HepG2 (cell line): ENCODE measurements around the gene PPP4R4. TPM values are rescaled to one million over a fixed set of nuclear protein-coding genes. Genes with fewer than 3 reads are reported as not detected.

ENCODE experiments used
- ARNT ChIP-seq: fragments of 450-650 bp; IDR thresholded peaks from 2 replicates; pipeline ENCODE4 v1.6.1; 2017
- ARNT2 ChIP-seq: sonication (generic); formaldehyde crosslinking; IDR thresholded peaks from 2 replicates; pipeline ENCODE4 v1.8.0; 2022; ENCODE audit warnings: mild to moderate bottlenecking, low read depth, missing genetic modification reagents, moderate library complexity
- CCAR2 ChIP-seq: fragments of 200-400 bp; formaldehyde crosslinking; optimal IDR thresholded peaks from 2 replicates; pipeline ENCODE3; 2018; ENCODE audit warnings: low read depth, mild to moderate bottlenecking, low read length, moderate library complexity
- FLYWCH1 ChIP-seq: sonication (generic); formaldehyde crosslinking; IDR thresholded peaks from 2 replicates; pipeline ENCODE4 v1.8.1; 2023; ENCODE audit warnings: mild to moderate bottlenecking, missing genetic modification reagents
- FOSL2 ChIP-seq: sonication (generic); formaldehyde crosslinking; IDR thresholded peaks from 2 replicates; pipeline ENCODE4 v1.4.0; 2020; ENCODE audit warnings: missing genetic modification reagents
- HCFC1 ChIP-seq: fragments of 150-350 bp; IDR thresholded peaks from 2 replicates; pipeline ENCODE4 v1.6.1; 2014; ENCODE audit warnings: low read depth, low read length
- HIVEP1 ChIP-seq: sonication (generic); formaldehyde crosslinking; IDR thresholded peaks from 2 replicates; pipeline ENCODE4 v1.4.0; 2020; ENCODE audit warnings: mild to moderate bottlenecking, missing genetic modification reagents
- HMGXB4 ChIP-seq, 2 experiments: sonication (generic) in 1 of 2; formaldehyde crosslinking in 1 of 2; IDR thresholded peaks; 2 replicates each; pipeline versions ENCODE4 v1.4.0 to v1.6.1; 2018 to 2020; ENCODE audit warnings: missing genetic modification reagents in 2 of 2, borderline replicate concordance in 1 of 2, low read depth in 1 of 2, mild to moderate bottlenecking in 1 of 2, missing biosample characterization in 1 of 2
- HOXD1 ChIP-seq: sonication (generic); formaldehyde crosslinking; IDR thresholded peaks from 2 replicates; pipeline ENCODE4 v1.5.0; 2020; ENCODE audit warnings: missing genetic modification reagents
- MED1 ChIP-seq: sonication (generic); formaldehyde crosslinking; IDR thresholded peaks from 2 replicates; pipeline ENCODE4 v1.4.0; 2020; ENCODE audit warnings: missing genetic modification reagents
- POLR2G ChIP-seq: fragments of 200-400 bp; formaldehyde crosslinking; IDR thresholded peaks from 2 replicates; pipeline ENCODE4 v1.6.1; 2018; ENCODE audit warnings: mild to moderate bottlenecking, low read depth, low read length, moderate library complexity
- RARA ChIP-seq: IDR thresholded peaks from 2 replicates; pipeline ENCODE4 v1.6.1; 2016; ENCODE audit warnings: missing genetic modification reagents, missing compliant biosample characterization
- RORA ChIP-seq: sonication (generic); formaldehyde crosslinking; IDR thresholded peaks from 2 replicates; pipeline ENCODE4 v1.5.0; 2020; ENCODE audit warnings: mild to moderate bottlenecking, missing genetic modification reagents, moderate library complexity
- SAP130 ChIP-seq: IDR thresholded peaks from 2 replicates; pipeline ENCODE4 v1.6.1; 2016; ENCODE audit warnings: low read depth
- SOX6 ChIP-seq, 2 experiments: fragments of 450-650 bp in 1 of 2; sonication (generic) in 1 of 2; formaldehyde crosslinking in 1 of 2; IDR thresholded peaks; 2 replicates each; pipeline versions ENCODE4 v1.4.0 to v1.6.1; 2017 to 2020; ENCODE audit warnings: antibody characterized with exemption in 1 of 2, mild to moderate bottlenecking in 1 of 2, missing genetic modification reagents in 1 of 2
- SUZ12 ChIP-seq: fragments of 150-350 bp; IDR thresholded peaks from 2 replicates; pipeline ENCODE4 v1.6.1; 2014; ENCODE audit warnings: low read depth, low read length
- TBX2 ChIP-seq: sonication (generic); formaldehyde crosslinking; IDR thresholded peaks from 2 replicates; pipeline ENCODE4 v1.5.0; 2020; ENCODE audit warnings: missing genetic modification reagents, mild to moderate bottlenecking, borderline replicate concordance
- ZFP62 ChIP-seq: sonication (generic); formaldehyde crosslinking; IDR thresholded peaks from 2 replicates; pipeline ENCODE4 v1.4.0; 2020; ENCODE audit warnings: missing genetic modification reagents
- ZNF10 ChIP-seq: sonication (generic); formaldehyde crosslinking; IDR thresholded peaks from 2 replicates; pipeline ENCODE4 v1.4.0; 2020; ENCODE audit warnings: mild to moderate bottlenecking, low read depth, missing genetic modification reagents, borderline replicate concordance
- ZNF24 ChIP-seq: fragments of 450-650 bp; IDR thresholded peaks from 2 replicates; pipeline ENCODE4 v1.6.1; 2017; ENCODE audit warnings: antibody characterized with exemption, mild to moderate bottlenecking
- ZNF329 ChIP-seq: sonication (generic); formaldehyde crosslinking; IDR thresholded peaks from 2 replicates; pipeline ENCODE4 v1.9.0; 2021; ENCODE audit warnings: low read depth, mild to moderate bottlenecking, missing genetic modification reagents
- ZNF34 ChIP-seq: sonication (generic); formaldehyde crosslinking; IDR thresholded peaks from 2 replicates; pipeline ENCODE4 v1.4.0; 2020; ENCODE audit warnings: mild to moderate bottlenecking, missing genetic modification reagents, borderline replicate concordance
- ZNF724P ChIP-seq: sonication (generic); formaldehyde crosslinking; IDR thresholded peaks from 2 replicates; pipeline ENCODE4 v1.8.0; 2022; ENCODE audit warnings: missing genetic modification reagents, borderline replicate concordance
- ZNF777 ChIP-seq: sonication (generic); formaldehyde crosslinking; IDR thresholded peaks from 2 replicates; pipeline ENCODE4 v1.4.0; 2020; ENCODE audit warnings: missing genetic modification reagents
- polyA plus RNA-seq, 8 experiments: library from polyadenylated mRNA; depleted of rRNA in 3 of 8; stranded (reverse) in 7 of 8; unstranded in 1 of 8; fragments of >200 nt; fragmentation: Illumina TruSeq in 4 of 8; extraction: Trizol in 4 of 8; gene quantifications; 2 replicates each; pipeline versions ENCODE4 v1.2.1 to v1.2.3, GENCODE V29; 2011 to 2016; ENCODE audit warnings: low read depth in 4 of 8, missing spikeins in 1 of 8, mixed read lengths in 1 of 8; ENCODE audit not compliant: insufficient read depth in 1 of 8
- total RNA-seq, 5 experiments: library from RNA; depleted of rRNA; stranded (reverse); fragments of >200 nt; fragmentation: Illumina TruSeq; extraction: Trizol; gene quantifications; 2 replicates each; pipeline ENCODE4 v1.2.3, GENCODE V29; 2016; ENCODE audit warnings: low read depth in 1 of 5
- TF ChIP-seq, protein P1 (sequence below): IDR thresholded peaks from 2 replicates; pipeline ENCODE4 v1.6.1; 2016; ENCODE audit warnings: low read depth
- TF ChIP-seq, protein P2 (sequence below): IDR thresholded peaks from 2 replicates; pipeline ENCODE4 v1.6.1; 2016
- TF ChIP-seq, protein P3 (sequence below): sonication (generic); formaldehyde crosslinking; IDR thresholded peaks from 2 replicates; pipeline ENCODE4 v1.8.0; 2022; ENCODE audit warnings: mild to moderate bottlenecking, missing genetic modification reagents, moderate library complexity

The PPP4R4 gene
- total and polyA plus RNA-seq, 2 of the 13 experiments (the other 11 are each of a cell fraction or from before 2014, with no cell fraction given): 9.5 to 19.8 TPM

DNA sequence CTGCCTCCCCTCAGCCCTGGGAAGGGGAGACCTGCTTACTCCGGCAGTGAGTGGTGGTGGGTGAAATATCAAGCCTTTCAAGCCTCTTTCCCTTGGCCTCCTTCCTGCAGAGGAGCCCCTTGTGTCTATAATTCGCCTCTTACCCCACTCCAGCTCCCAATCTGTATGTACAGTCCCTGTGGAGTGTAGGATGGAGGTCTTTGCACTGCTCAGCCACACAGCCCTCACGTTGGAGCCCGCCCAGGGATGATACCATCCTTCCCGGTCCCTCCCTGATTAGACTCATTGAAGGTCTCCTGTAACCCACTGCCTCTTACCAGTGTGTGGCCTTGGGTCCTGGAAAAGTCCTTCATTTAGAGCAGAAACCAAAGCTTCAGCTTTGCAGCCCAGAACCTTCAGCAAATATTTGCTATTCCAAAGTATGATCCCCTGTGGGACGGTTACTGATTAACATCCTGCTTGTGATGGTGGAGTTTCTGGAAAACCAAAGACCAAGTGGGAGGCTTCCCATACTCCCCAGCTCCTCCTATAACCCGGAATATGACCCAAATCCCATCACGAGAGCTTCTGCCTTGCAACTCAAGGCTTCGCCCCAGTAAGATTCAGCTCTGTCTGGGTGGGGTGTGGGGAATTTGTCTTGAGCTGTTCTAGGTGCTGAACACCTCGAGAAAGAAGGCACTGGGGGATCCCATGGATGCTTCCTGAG is 118.9 kb downstream of the PPP4R4 start, which contains the start of gene SERPINA10 (continued):
- no peak for TF ChIP-seq ARNT2
- no peak for TF ChIP-seq SUZ12
- TF ChIP-seq POLR2G: peak; percentile 98
- peak; percentile 89 for TF ChIP-seq SAP130
- TF ChIP-seq ARNT: no peak
- peak; percentile 82 for TF ChIP-seq HOXD1 (CRISPR knock-in tag)
- TF ChIP-seq HMGXB4 (CRISPR knock-in tag; IDR thresholded peaks at IDR 0.05; ENCODE audit: borderline replicate concordance in 1 of 2, low read depth in 1 of 2): peak in 1 of 2 experiments; percentile 81; a peak in 3 of 4 replicates
- TF ChIP-seq ZNF329 (CRISPR knock-in tag): no peak
- peak; percentile 33; the same call in 1 of the 2 replicates for TF ChIP-seq HIVEP1 (CRISPR knock-in tag)
- no peak for TF ChIP-seq ZNF10 (CRISPR knock-in tag)
- TF ChIP-seq ZNF24: no peak
- TF ChIP-seq SOX6 (IDR thresholded peaks at IDR 0.05): no peak
- peak; percentile 84 for TF ChIP-seq SOX6 (CRISPR knock-in tag; IDR thresholded peaks at IDR 0.05)
- TF ChIP-seq HCFC1: no peak
- peak; percentile 72 for TF ChIP-seq FOSL2 (CRISPR knock-in tag)
- no peak for TF ChIP-seq ZFP62 (CRISPR knock-in tag)
- TF ChIP-seq, protein P1, sequence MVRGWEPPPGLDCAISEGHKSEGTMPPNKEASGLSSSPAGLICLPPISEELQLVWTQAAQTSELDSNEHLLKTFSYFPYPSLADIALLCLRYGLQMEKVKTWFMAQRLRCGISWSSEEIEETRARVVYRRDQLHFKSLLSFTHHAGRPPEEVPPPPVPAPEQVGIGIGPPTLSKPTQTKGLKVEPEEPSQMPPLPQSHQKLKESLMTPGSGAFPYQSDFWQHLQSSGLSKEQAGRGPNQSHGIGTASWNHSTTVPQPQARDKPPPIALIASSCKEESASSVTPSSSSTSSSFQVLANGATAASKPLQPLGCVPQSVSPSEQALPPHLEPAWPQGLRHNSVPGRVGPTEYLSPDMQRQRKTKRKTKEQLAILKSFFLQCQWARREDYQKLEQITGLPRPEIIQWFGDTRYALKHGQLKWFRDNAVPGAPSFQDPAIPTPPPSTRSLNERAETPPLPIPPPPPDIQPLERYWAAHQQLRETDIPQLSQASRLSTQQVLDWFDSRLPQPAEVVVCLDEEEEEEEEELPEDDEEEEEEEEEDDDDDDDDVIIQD (CRISPR knock-in tag): peak; percentile 85
- TF ChIP-seq, protein P2, sequence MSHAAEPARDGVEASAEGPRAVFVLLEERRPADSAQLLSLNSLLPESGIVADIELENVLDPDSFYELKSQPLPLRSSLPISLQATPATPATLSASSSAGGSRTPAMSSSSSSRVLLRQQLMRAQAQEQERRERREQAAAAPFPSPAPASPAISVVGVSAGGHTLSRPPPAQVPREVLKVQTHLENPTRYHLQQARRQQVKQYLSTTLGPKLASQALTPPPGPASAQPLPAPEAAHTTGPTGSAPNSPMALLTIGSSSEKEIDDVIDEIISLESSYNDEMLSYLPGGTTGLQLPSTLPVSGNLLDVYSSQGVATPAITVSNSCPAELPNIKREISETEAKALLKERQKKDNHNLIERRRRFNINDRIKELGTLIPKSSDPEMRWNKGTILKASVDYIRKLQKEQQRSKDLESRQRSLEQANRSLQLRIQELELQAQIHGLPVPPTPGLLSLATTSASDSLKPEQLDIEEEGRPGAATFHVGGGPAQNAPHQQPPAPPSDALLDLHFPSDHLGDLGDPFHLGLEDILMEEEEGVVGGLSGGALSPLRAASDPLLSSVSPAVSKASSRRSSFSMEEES: peak; percentile 78; the same call in 1 of the 2 replicates
- TF ChIP-seq ZNF777 (CRISPR knock-in tag): no peak
- TF ChIP-seq MED1 (CRISPR knock-in tag): peak; percentile 92
- peak; percentile 36; the same call in 1 of the 2 replicates for TF ChIP-seq ZNF34 (CRISPR knock-in tag)
- no peak for TF ChIP-seq ZNF724P
- no peak for TF ChIP-seq RORA (CRISPR knock-in tag)
- TF ChIP-seq TBX2 (CRISPR knock-in tag): peak; percentile 73
- TF ChIP-seq FLYWCH1 (CRISPR knock-in tag): no peak
- TF ChIP-seq RARA: peak; percentile 62
- TF ChIP-seq CCAR2: no peak
- TF ChIP-seq, protein P3, sequence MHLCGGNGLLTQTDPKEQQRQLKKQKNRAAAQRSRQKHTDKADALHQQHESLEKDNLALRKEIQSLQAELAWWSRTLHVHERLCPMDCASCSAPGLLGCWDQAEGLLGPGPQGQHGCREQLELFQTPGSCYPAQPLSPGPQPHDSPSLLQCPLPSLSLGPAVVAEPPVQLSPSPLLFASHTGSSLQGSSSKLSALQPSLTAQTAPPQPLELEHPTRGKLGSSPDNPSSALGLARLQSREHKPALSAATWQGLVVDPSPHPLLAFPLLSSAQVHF (CRISPR knock-in tag): no peak
